22Rv1 (cell line): ENCODE data around the gene BBS1.

Source experiments
- H3K27ac ChIP-seq: fragments of 450-650 bp; 2 replicates; pipeline ENCODE4 v1.5.1; 2017
- CTCF ChIP-seq: fragments of 450-650 bp; IDR thresholded peaks from 2 replicates; pipeline ENCODE4 v1.5.1; 2017; ENCODE audit warnings: mild to moderate bottlenecking
- ZFX ChIP-seq: fragments of 450-650 bp; IDR thresholded peaks from 2 replicates; pipeline ENCODE4 v1.6.1; 2017; ENCODE audit warnings: antibody characterized with exemption, borderline replicate concordance

The BBS1 gene

GRCh38 chr11:66562907-66563583 lies 52.6 kb downstream of the BBS1 start:
- TF ChIP-seq CTCF (no peak), ZFX (no peak)
- H3K27ac ChIP-seq, result no peak overlapping the region

GRCh38 chr11:66563832-66564231 lies 53.4 kb downstream of the BBS1 start:
- H3K27ac ChIP-seq, result no peak overlapping the region
- TF ChIP-seq ZFX (no peak), CTCF (no peak)

GRCh38 chr11:66564538-66564937 lies 54.1 kb downstream of the BBS1 start:
- H3K27ac ChIP-seq, result no peak overlapping the region
- TF ChIP-seq ZFX, result no peak
- no peak for TF ChIP-seq CTCF

GRCh38 chr11:66564984-66565383 lies 54.5 kb downstream of the BBS1 start:
- H3K27ac ChIP-seq, result no peak overlapping the region
- TF ChIP-seq CTCF, result no peak
- TF ChIP-seq ZFX, result no peak

- TF ChIP-seq ZFX (no peak), CTCF (no peak)
- H3K27ac ChIP-seq, result no peak overlapping the region
These were observed 55.8 kb downstream of the BBS1 start for GRCh38 chr11:66566221-66566620.

GRCh38 chr11:66567787-66568123 lies 57.3 kb downstream of the BBS1 start:
- TF ChIP-seq ZFX (no peak), CTCF (no peak)
- H3K27ac ChIP-seq, result peak overlapping the region; percentile 31; the same call in 1 of the 2 replicates

- TF ChIP-seq CTCF (no peak), ZFX (no peak)
- H3K27ac ChIP-seq, result peak within 1 kb of the TSS; percentile 31
These were observed 57.9 kb downstream of the BBS1 start, which contains the start of gene CTSF for GRCh38 chr11:66568124-66568916. TSS of gene CTSF (minus strand) at chr11:66568606. CDS start at chr11:66568486, 120 bp downstream.
